HepG2 (cell line): ENCODE results near the gene WIPF2. TPM values are rescaled to one million over a fixed set of nuclear protein-coding genes. Genes with fewer than 3 reads are reported as not detected.
A peak's percentile ranks its signal among the peaks of the same experiment; 100 is the strongest.

Source experiments
- ATAC-seq: fragments of 200-7000 bp; cut with Tn5 transposase; 3 replicates; pipeline ENCODE4 v1.9.1; 2020; ENCODE audit warnings: mild to moderate bottlenecking, moderate library complexity
- BruUV-seq: library from RNA; stranded (reverse); fragments of 400-500 nt; replicated peaks from 2 replicates; lab custom pipeline; 2021; lab: Mats Ljungman, UMichigan
- CTCF ChIA-PET: fragments of 300-600 bp; formaldehyde crosslinking; extraction: SDS; loops from one replicate; lab custom pipeline; 2021; ENCODE audit warnings: low total read pairs, inconsistent platforms, low intra/inter-chr PET ratio; lab: Yijun Ruan, JAX
- POLR2A ChIA-PET: fragments of 350-600 bp; sonication (Branson Sonifier 250); formaldehyde crosslinking; loops from one replicate; lab custom pipeline; 2020; ENCODE audit warnings: antibody characterized with exemption, inconsistent platforms; lab: Yijun Ruan, JAX
- DNase-seq: peaks from one replicate; pipeline ENCODE4 v3.0.0-alpha.2; 2015; ENCODE audit warnings: low spot score
- FAIRE-seq: peaks from 3 replicates; lab custom pipeline; 2011; peaks lifted over from hg19 to GRCh38; lab: Jason Lieb, UNC
- H2AFZ ChIP-seq: one replicate; pipeline ENCODE4 v1.6.1; 2011; ENCODE audit warnings: low read length, inconsistent platforms
- H3K27ac ChIP-seq: fragments of 300-600 bp; 3 replicates; pipeline ENCODE4 v1.8.0; 2011; ENCODE audit warnings: mixed run types, mild to moderate bottlenecking, mixed read lengths, low read length, inconsistent platforms; ENCODE audit not compliant: insufficient read depth; ENCODE audit errors: extremely low read length
- H3K27me3 ChIP-seq, 2 experiments: fragments of 200-600 bp in 1 of 2; 2 replicates in 1 of 2; 3 replicates in 1 of 2; pipeline versions ENCODE4 v1.6.0 to v1.8.0; 2011; ENCODE audit warnings: low read length in 2 of 2, mild to moderate bottlenecking in 2 of 2, moderate library complexity in 2 of 2, inconsistent platforms in 1 of 2; ENCODE audit not compliant: insufficient read depth in 2 of 2, control insufficient read depth in 1 of 2
- H3K36me3 ChIP-seq, 2 experiments: fragments of 200-600 bp in 1 of 2; replicated peaks in 1 of 2; 2 replicates in 1 of 2; 3 replicates in 1 of 2; pipeline versions ENCODE4 v1.5.1 to v1.8.0; 2011; ENCODE audit warnings: low read length in 2 of 2, inconsistent platforms in 1 of 2; ENCODE audit not compliant: insufficient read depth in 2 of 2, control insufficient read depth in 1 of 2
- H3K4me1 ChIP-seq: 2 replicates; pipeline ENCODE4 v1.5.1; 2012; ENCODE audit warnings: low read length, inconsistent platforms; ENCODE audit not compliant: insufficient read depth
- H3K4me2 ChIP-seq: 2 replicates; pipeline ENCODE4 v1.6.0; 2011; ENCODE audit warnings: low read depth, low read length, inconsistent platforms
- H3K4me3 ChIP-seq, 3 experiments: fragments of 200-600 bp in 1 of 3; sonication (generic), shearing (Covaris generic) in 1 of 3; replicated peaks in 1 of 3; 2 replicates each; pipeline ENCODE4 v1.5.1; 2011 to 2016; ENCODE audit warnings: low read length in 3 of 3, inconsistent platforms in 2 of 3, low read depth in 2 of 3, mild to moderate bottlenecking in 2 of 3, control low read depth in 1 of 3, mixed read lengths in 1 of 3; ENCODE audit not compliant: insufficient read depth in 1 of 3
- H3K79me2 ChIP-seq: one replicate; pipeline ENCODE4 v1.6.1; 2011; ENCODE audit warnings: low read length, inconsistent platforms; ENCODE audit not compliant: insufficient read depth
- H3K9ac ChIP-seq: 2 replicates; pipeline ENCODE4 v1.6.0; 2011; ENCODE audit warnings: mild to moderate bottlenecking, low read depth, low read length, inconsistent platforms; ENCODE audit not compliant: insufficient read depth
- H3K9me3 ChIP-seq: 2 replicates; pipeline ENCODE4 v1.5.1; 2012; ENCODE audit warnings: mild to moderate bottlenecking, low read length
- H4K20me1 ChIP-seq: 2 replicates; pipeline ENCODE4 v1.6.0; 2011; ENCODE audit warnings: inconsistent platforms, mild to moderate bottlenecking, low read length, moderate library complexity; ENCODE audit not compliant: insufficient read depth
- MED8 ChIP-seq: sonication (generic); formaldehyde crosslinking; IDR thresholded peaks from 2 replicates; pipeline ENCODE4 v1.8.1; 2023; ENCODE audit warnings: mild to moderate bottlenecking, missing genetic modification reagents; ENCODE audit not compliant: insufficient replicate concordance
- MXD4 ChIP-seq: IDR thresholded peaks from 2 replicates; pipeline ENCODE4 v1.6.1; 2016; ENCODE audit warnings: mild to moderate bottlenecking, missing biosample characterization, missing genetic modification reagents
- RXRA ChIP-seq: sonication (generic); formaldehyde crosslinking; IDR thresholded peaks from 2 replicates; pipeline ENCODE4 v1.5.1; 2020; ENCODE audit warnings: missing genetic modification reagents
- ZNF263 ChIP-seq: sonication (generic); formaldehyde crosslinking; IDR thresholded peaks from 2 replicates; pipeline ENCODE4 v1.4.0; 2020; ENCODE audit warnings: missing genetic modification reagents
- ZNF280D ChIP-seq: sonication (generic); formaldehyde crosslinking; IDR thresholded peaks from 2 replicates; pipeline ENCODE4 v1.5.1; 2020; ENCODE audit warnings: mild to moderate bottlenecking, missing genetic modification reagents
- ZNF281 ChIP-seq: sonication (generic); formaldehyde crosslinking; IDR thresholded peaks from 2 replicates; pipeline ENCODE4 v1.4.0; 2020; ENCODE audit warnings: missing genetic modification reagents, borderline replicate concordance
- ZNF570 ChIP-seq: sonication (generic); formaldehyde crosslinking; IDR thresholded peaks from 2 replicates; pipeline ENCODE4 v1.4.0; 2020; ENCODE audit warnings: mild to moderate bottlenecking, missing genetic modification reagents, borderline replicate concordance
- WGBS: methylation state at CpG from one replicate; pipeline ENCODE4 v1.1.6; 2017; ENCODE audit warnings: low lambda C conversion rate; 5-methylcytosine and 5-hydroxymethylcytosine counted together
- in situ Hi-C: cut with HindIII; loops from 2 replicates; pipeline ENCODE4 v1.10.0; 2017; ENCODE audit warnings: low pct_unique_long_range_greater_than_20kb; ENCODE audit not compliant: extremely low pct_ligation_motif_present
- intact Hi-C: fragments of 100-400 bp; cut with micrococcal nuclease; formaldehyde crosslinking; loops from one replicate; pipeline ENCODE4 v1.10.0; 2022; ENCODE audit not compliant: unreplicated experiment
- polyA plus RNA-seq, 8 experiments: library from polyadenylated mRNA; depleted of rRNA in 3 of 8; stranded (reverse) in 7 of 8; unstranded in 1 of 8; fragments of >200 nt; fragmentation: Illumina TruSeq in 4 of 8; extraction: Trizol in 4 of 8; gene quantifications; 2 replicates each; pipeline versions ENCODE4 v1.2.1 to v1.2.3, GENCODE V29; 2011 to 2016; ENCODE audit warnings: low read depth in 4 of 8, missing spikeins in 1 of 8, mixed read lengths in 1 of 8; ENCODE audit not compliant: insufficient read depth in 1 of 8
- total RNA-seq, 5 experiments: library from RNA; depleted of rRNA; stranded (reverse); fragments of >200 nt; fragmentation: Illumina TruSeq; extraction: Trizol; gene quantifications; 2 replicates each; pipeline ENCODE4 v1.2.3, GENCODE V29; 2016; ENCODE audit warnings: low read depth in 1 of 5
- TF ChIP-seq, protein P1 (sequence below): sonication (generic); formaldehyde crosslinking; IDR thresholded peaks from 2 replicates; pipeline ENCODE4 v1.4.0; 2020; ENCODE audit warnings: missing genetic modification reagents, mild to moderate bottlenecking, borderline replicate concordance

WIPF2 gene
- total and polyA plus RNA-seq, 2 of the 13 experiments (the other 11 are each of a cell fraction or from before 2014, with no cell fraction given) = 7.2 to 10.8 TPM

- CTCF ChIA-PET = no interaction called here
- no peaks in the 10 kb centered on the region for H3K4me1 ChIP-seq
- no peaks in the 10 kb centered on the region for H3K79me2 ChIP-seq
- no peak for FAIRE-seq
- POLR2A ChIA-PET = no interaction called here
- intact Hi-C loops = no loop called here
- no peak overlapping the region for H3K4me3 ChIP-seq
- 97% methylated on average over 7 of the region's 7 CpGs for WGBS
- no TSS peak for BruUV-seq
- H3K4me2 ChIP-seq = no peak overlapping the region
- in situ Hi-C loops = no loop called here
- H3K27me3 ChIP-seq = no peaks in the 10 kb centered on the region
- H4K20me1 ChIP-seq = no peaks in the 10 kb centered on the region
- no peak for DNase-seq
- H2AFZ ChIP-seq = no peak overlapping the region
- ATAC-seq = no peak
- no peak overlapping the region for H3K27ac ChIP-seq
- H3K36me3 ChIP-seq = peaks cover 47 to 78% of the 10 kb centered on the region in 2 experiments
- TF ChIP-seq ZNF263 (CRISPR knock-in tag) = 0 out of 2 replicates have a peak, but pooled peaks have one; percentile 10
- TF ChIP-seq ZNF281 (CRISPR knock-in tag) = no peak
- no peaks in the 10 kb centered on the region for H3K9me3 ChIP-seq
- no peak overlapping the region for H3K9ac ChIP-seq
Observed at GRCh38 chr17:40260528-40260927, 41.4 kb downstream of the WIPF2 start.

DNA sequence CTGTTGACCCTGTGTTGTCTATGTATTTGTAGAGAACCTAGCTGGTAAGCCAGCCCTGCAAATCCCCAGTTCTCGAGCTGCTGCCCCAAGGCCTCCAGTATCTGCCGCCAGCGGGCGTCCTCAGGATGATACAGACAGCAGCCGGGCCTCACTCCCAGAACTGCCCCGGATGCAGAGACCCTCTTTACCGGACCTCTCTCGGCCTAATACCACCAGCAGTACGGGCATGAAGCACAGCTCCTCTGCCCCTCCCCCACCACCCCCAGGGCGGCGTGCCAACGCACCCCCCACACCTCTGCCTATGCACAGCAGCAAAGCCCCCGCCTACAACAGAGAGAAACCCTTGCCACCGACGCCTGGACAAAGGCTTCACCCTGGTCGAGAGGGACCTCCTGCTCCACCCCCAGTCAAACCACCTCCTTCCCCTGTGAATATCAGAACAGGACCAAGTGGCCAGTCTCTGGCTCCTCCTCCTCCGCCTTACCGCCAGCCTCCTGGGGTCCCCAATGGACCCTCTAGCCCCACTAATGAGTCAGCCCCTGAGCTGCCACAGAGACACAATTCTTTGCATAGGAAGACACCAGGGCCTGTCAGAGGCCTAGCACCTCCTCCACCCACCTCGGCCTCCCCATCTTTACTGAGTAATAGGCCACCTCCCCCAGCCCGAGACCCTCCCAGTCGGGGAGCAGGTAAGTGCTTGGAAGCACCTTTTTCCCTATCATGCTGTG lies 45.5 kb downstream of the WIPF2 start:
- ATAC-seq = no peak
- no peak overlapping the region for H3K4me3 ChIP-seq
- ChIA-PET CTCF (no interaction called here), POLR2A (no interaction called here)
- peaks cover 37 to 61% of the 10 kb centered on the region in 2 experiments for H3K36me3 ChIP-seq
- WGBS = 96% methylated on average over 19 of the region's 21 CpGs
- no peak overlapping the region for H3K4me2 ChIP-seq
- BruUV-seq = no TSS peak
- H2AFZ ChIP-seq = no peak overlapping the region
- H4K20me1 ChIP-seq = no peaks in the 10 kb centered on the region
- no peaks in the 10 kb centered on the region for H3K9me3 ChIP-seq
- no peak overlapping the region for H3K9ac ChIP-seq
- no peak overlapping the region for H3K27ac ChIP-seq
- H3K27me3 ChIP-seq = no peaks in the 10 kb centered on the region
- FAIRE-seq = no peak
- H3K4me1 ChIP-seq = peaks cover 15% of the 10 kb centered on the region
- in situ Hi-C loops (no loop called here), intact Hi-C loops (no loop called here)
- no peaks in the 10 kb centered on the region for H3K79me2 ChIP-seq
- DNase-seq = no peak
- no peak for TF ChIP-seq ZNF280D
- TF ChIP-seq ZNF570 (CRISPR knock-in tag) = no peak
- TF ChIP-seq RXRA (CRISPR knock-in tag) = no peak
- TF ChIP-seq MXD4 (CRISPR knock-in tag) = no peak
- no peak for TF ChIP-seq MED8 (CRISPR knock-in tag)
- TF ChIP-seq, protein P1, sequence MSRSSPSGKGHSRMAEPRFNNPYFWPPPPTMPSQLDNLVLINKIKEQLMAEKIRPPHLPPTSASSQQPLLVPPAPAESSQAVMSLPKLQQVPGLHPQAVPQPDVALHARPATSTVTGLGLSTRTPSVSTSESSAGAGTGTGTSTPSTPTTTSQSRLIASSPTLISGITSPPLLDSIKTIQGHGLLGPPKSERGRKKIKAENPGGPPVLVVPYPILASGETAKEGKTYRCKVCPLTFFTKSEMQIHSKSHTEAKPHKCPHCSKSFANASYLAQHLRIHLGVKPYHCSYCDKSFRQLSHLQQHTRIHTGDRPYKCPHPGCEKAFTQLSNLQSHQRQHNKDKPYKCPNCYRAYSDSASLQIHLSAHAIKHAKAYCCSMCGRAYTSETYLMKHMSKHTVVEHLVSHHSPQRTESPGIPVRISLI (CRISPR knock-in tag) = no peak
